ENCODE results near the gene PROKR1.

DNA sequence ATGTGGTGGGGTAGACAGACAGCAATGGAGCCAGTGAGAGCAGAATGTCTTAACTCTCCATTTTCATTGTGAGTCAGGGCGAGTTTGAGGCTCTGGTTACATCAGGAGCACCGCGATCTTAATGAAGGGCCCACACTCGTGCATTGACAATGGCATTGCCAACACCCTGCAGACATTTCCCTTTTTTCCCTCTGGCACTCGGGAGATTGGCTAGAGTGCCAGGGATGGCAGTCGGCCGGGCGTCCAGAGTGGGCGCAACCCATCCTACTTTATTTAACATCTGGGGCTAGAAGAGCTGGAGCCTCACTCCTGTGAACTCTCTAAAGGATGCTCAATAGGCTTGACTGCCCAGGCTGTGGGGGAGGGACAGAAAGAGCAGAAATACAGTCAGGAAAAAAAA lies 9.7 kb downstream of the PROKR1 start:
- TF ChIP-seq, protein P1, sequence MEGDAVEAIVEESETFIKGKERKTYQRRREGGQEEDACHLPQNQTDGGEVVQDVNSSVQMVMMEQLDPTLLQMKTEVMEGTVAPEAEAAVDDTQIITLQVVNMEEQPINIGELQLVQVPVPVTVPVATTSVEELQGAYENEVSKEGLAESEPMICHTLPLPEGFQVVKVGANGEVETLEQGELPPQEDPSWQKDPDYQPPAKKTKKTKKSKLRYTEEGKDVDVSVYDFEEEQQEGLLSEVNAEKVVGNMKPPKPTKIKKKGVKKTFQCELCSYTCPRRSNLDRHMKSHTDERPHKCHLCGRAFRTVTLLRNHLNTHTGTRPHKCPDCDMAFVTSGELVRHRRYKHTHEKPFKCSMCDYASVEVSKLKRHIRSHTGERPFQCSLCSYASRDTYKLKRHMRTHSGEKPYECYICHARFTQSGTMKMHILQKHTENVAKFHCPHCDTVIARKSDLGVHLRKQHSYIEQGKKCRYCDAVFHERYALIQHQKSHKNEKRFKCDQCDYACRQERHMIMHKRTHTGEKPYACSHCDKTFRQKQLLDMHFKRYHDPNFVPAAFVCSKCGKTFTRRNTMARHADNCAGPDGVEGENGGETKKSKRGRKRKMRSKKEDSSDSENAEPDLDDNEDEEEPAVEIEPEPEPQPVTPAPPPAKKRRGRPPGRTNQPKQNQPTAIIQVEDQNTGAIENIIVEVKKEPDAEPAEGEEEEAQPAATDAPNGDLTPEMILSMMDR (conservative IDR thresholded peaks at IDR 0.05; ENCODE audit: low read depth, low read length): no peak
- TF ChIP-seq USF2 (IDR thresholded peaks at IDR 0.05; ENCODE audit: low read depth, low read length): no peak
- no peak for TF ChIP-seq POLR2A (IDR thresholded peaks at IDR 0.05; ENCODE audit: low read depth, low read length)
- no peak for TF ChIP-seq MAZ (IDR thresholded peaks at IDR 0.05; ENCODE audit: borderline replicate concordance, low read depth, low read length)
- no peak for TF ChIP-seq SMC3 (IDR thresholded peaks at IDR 0.05; ENCODE audit: low read depth, low read length)
- TF ChIP-seq FOS (IDR thresholded peaks at IDR 0.05; ENCODE audit: low read depth, low read length): no peak
- no peak for TF ChIP-seq RAD21 (IDR thresholded peaks at IDR 0.05; ENCODE audit: low read length)
- no peak for TF ChIP-seq CHD1 (IDR thresholded peaks at IDR 0.05; ENCODE audit: low read depth, low read length)

Data from IMR-90 (cell line).